ENCODE results near the gene CDH20. TPM values are rescaled to one million over a fixed set of nuclear protein-coding genes. Genes with fewer than 3 reads are reported as not detected.

Gene CDH20
- total RNA-seq, 2 experiments from 2014 or later: not detected

DNA sequence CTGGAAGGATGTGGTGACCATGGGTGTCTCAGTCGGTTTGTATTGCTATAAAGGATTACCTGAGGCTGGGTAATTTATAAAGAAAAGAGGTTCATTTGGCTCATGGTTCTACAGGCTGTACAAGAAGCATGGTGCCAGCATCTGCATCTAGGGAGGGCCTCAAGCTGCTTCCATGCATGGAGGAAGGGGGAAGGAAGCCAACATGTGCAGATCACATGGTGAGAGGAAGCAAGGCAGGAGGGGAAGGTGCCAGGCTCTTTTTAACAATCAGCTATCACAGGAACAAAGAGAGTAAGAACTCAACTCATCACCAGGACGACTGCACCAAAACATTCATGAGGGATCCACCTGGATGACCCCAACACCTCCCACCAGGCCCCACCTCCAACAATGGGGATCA lies 209.4 kb downstream of the CDH20 start:
- intact Hi-C loops (cut with micrococcal nuclease): no loop called here
- Mint-ChIP-seq H3K36me3 (ENCODE audit: low read depth) (no peaks in the 10 kb centered on the region), H3K9me3 (no peaks in the 10 kb centered on the region), H3K27ac (no peak overlapping the region), H3K27me3 (peaks cover 5% of the 10 kb centered on the region), H3K4me3 (no peak overlapping the region), H3K4me1 (ENCODE audit: low read depth) (no peaks in the 10 kb centered on the region)
- ChIA-PET POLR2A (no interaction called here), CTCF (no interaction called here)
- TF ChIP-seq, protein P1, sequence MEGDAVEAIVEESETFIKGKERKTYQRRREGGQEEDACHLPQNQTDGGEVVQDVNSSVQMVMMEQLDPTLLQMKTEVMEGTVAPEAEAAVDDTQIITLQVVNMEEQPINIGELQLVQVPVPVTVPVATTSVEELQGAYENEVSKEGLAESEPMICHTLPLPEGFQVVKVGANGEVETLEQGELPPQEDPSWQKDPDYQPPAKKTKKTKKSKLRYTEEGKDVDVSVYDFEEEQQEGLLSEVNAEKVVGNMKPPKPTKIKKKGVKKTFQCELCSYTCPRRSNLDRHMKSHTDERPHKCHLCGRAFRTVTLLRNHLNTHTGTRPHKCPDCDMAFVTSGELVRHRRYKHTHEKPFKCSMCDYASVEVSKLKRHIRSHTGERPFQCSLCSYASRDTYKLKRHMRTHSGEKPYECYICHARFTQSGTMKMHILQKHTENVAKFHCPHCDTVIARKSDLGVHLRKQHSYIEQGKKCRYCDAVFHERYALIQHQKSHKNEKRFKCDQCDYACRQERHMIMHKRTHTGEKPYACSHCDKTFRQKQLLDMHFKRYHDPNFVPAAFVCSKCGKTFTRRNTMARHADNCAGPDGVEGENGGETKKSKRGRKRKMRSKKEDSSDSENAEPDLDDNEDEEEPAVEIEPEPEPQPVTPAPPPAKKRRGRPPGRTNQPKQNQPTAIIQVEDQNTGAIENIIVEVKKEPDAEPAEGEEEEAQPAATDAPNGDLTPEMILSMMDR (IDR thresholded peaks at IDR 0.05): no peak
- ATAC-seq (no peak), DNase-seq (no peak)

DNA sequence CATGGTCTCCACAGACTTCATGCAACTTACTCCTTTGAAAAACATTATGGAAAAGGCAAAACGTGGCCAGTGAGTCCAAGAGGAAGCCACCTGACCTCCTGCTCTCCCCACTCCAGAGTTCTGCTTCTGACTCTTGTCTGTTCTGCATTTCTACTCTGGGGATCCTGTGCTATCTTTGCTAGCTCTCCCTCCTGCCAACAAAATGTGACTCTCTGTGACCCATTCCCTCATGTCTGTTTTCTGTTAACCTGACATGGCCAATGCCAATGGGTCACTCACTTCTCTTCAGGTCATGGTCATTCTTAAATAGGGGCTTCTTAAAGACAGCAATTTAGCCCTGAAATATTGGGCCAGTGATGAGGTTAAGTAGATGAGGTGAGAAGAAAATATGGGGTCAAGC lies 210.3 kb downstream of the CDH20 start:
- Mint-ChIP-seq H3K27ac (no peak overlapping the region), H3K27me3 (peaks cover 5% of the 10 kb centered on the region), H3K4me1 (ENCODE audit: low read depth) (no peaks in the 10 kb centered on the region), H3K4me3 (no peak overlapping the region), H3K9me3 (no peaks in the 10 kb centered on the region), H3K36me3 (ENCODE audit: low read depth) (no peaks in the 10 kb centered on the region)
- ChIA-PET CTCF (no interaction called here), POLR2A (no interaction called here)
- TF ChIP-seq, protein P1 (IDR thresholded peaks at IDR 0.05): no peak
- ATAC-seq (no peak), DNase-seq (no peak)
- intact Hi-C loops (cut with micrococcal nuclease): no loop called here

DNA sequence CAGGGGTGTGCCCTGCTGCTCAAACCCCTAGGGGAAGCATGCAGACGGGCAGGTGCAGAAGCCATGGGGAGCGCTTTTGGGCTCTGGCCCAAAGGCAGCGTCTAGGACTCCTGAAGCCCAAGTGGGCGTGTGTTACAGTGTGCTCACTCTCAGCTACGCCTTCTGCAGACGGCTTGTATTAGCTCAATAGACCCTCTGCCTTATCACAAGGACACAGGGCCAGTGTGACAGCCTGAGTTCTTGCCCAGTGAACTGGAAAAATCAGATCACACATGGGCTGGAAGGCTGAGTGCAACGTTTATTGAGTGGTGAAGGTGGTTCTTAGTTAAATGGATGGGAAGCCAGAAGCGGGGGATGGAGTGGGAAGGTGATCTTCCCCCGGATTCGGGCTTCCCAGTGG lies 210.9 kb downstream of the CDH20 start:
- CTCF ChIA-PET: no interaction called here
- intact Hi-C loops (cut with micrococcal nuclease): no loop called here
- no peaks in the 10 kb centered on the region for H3K9me3 Mint-ChIP-seq

DNA sequence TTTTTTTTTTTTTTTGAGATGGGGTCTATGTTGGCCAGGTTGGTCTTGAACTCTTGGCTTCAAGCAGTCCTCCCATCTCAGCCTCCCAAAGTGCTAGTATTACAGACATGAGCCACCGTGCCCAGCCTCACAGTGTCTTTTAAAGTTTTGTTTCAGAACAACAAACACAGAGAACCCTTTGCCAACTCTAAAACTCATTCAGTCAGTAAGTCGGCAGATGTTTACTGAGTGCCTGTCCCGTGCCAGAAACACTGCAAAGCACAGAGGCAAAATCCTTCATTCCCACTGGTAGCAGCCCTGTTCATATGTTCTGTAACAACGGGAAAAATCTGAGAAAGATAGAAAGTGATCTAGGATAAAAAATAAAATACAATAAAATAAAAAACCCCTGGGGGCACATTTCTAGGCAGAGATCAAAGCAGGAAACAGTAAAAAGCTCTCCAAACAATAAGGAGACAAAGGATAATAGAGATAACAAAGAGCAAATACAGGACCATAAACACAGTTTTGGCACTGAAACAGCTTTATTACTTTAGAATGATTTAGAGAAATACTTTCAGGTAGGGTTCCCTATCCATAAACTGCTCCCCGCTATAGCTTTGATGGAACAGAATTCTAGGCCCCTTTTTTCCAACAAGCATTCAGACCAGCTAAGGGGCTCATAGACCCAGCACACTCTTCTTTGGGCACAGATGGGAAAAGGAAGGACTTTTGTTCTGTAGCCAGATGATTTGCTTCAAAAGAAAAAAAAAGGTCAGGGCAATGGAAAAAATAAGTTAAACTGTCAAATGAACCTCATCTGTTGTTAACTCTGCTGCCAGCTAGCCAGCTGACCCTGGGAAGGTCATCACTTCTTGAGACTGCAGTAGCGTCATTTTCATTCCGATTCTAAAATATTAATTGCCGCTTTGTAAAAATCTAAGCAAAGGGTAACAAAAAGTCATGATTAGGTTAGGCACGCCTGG lies 212.3 kb downstream of the CDH20 start:
- ChIA-PET POLR2A (interaction anchor here (1.0 kb wide), 1 partner anchor 13 kb away, joined by 4 read pairs; no protein-coding TSS in a partner anchor), CTCF (interaction anchor here (2.2 kb wide), 1 partner anchor 36 kb away, joined by 6 read pairs; no protein-coding TSS in a partner anchor)
- TF ChIP-seq, protein P1 (IDR thresholded peaks at IDR 0.05): no peak
- Mint-ChIP-seq H3K27me3 (peaks cover 5% of the 10 kb centered on the region), H3K27ac (no peak overlapping the region), H3K4me1 (ENCODE audit: low read depth) (no peaks in the 10 kb centered on the region), H3K9me3 (no peaks in the 10 kb centered on the region), H3K36me3 (ENCODE audit: low read depth) (no peaks in the 10 kb centered on the region), H3K4me3 (no peak overlapping the region)
- intact Hi-C loops (cut with micrococcal nuclease): no loop called here
- DNase-seq (no peak), ATAC-seq (no peak)

More for the DNA sequence above, 210.9 kb downstream of the CDH20 start:
- POLR2A ChIA-PET: no interaction called here
- H3K36me3 Mint-ChIP-seq (ENCODE audit: low read depth): no peaks in the 10 kb centered on the region
- H3K27ac Mint-ChIP-seq: no peak overlapping the region
- peaks cover 5% of the 10 kb centered on the region for H3K27me3 Mint-ChIP-seq
- H3K4me1 Mint-ChIP-seq (ENCODE audit: low read depth): no peaks in the 10 kb centered on the region
- ATAC-seq: no peak
- TF ChIP-seq, protein P1 (IDR thresholded peaks at IDR 0.05): no peak
- H3K4me3 Mint-ChIP-seq: no peak overlapping the region
- DNase-seq: no peak

DNA sequence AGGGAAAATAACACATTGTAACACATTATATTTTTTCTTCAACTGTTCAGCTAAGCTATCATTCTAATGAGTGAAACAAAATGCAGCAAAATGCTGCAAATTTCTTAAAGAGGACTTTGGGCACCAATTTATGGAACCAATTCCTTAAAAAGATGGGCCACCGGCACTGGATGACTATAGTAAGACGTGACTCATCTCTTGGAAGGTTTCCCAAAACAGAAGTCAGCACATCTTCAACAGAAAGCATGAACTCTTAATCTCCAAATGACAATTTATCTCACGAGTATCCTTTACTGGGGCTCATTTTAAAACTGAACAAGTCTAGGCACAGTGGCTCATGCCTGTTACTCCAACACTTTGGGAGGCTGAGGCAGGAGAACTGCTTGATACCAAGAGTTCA lies 213.4 kb downstream of the CDH20 start:
- ChIA-PET POLR2A (interaction anchor here (1.0 kb wide), 1 partner anchor 14 kb away, joined by 4 read pairs; no protein-coding TSS in a partner anchor), CTCF (interaction anchor here (2.2 kb wide), 1 partner anchor 35 kb away, joined by 6 read pairs; no protein-coding TSS in a partner anchor)
- TF ChIP-seq, protein P1 (IDR thresholded peaks at IDR 0.05): no peak
- Mint-ChIP-seq H3K27ac (no peak overlapping the region), H3K4me1 (ENCODE audit: low read depth) (no peaks in the 10 kb centered on the region), H3K4me3 (no peak overlapping the region), H3K27me3 (peaks cover 4% of the 10 kb centered on the region), H3K9me3 (no peaks in the 10 kb centered on the region), H3K36me3 (ENCODE audit: low read depth) (no peaks in the 10 kb centered on the region)
- intact Hi-C loops (cut with micrococcal nuclease): no loop called here
- ATAC-seq (no peak), DNase-seq (no peak)

All from activated CD8-positive, alpha-beta T cell treated with anti-CD3 and anti-CD28 coated beads for 36 hours (primary cell).